SK-N-SH treated with all-trans-retinoic acid at 6 μM for 48 hours (cell line): ENCODE data around the gene PCYT1B.
A peak's percentile ranks its signal among the peaks of the same experiment; 100 is the strongest.

ENCODE experiments used
- ATAC-seq: fragments of 200-7000 bp; cut with Tn5 transposase; 3 replicates; pipeline ENCODE4 v1.9.1; 2020; ENCODE audit warnings: mild to moderate bottlenecking, moderate library complexity
- ARNTL ChIP-seq: fragments of 450-650 bp; formaldehyde crosslinking; IDR thresholded peaks from 2 replicates; pipeline ENCODE4 v1.5.0; 2020; ENCODE audit warnings: low read depth, mild to moderate bottlenecking, moderate library complexity, borderline replicate concordance
- BACH2 ChIP-seq: fragments of 250-450 bp; sonication (Bioruptor Pico); IDR thresholded peaks from 2 replicates; pipeline ENCODE4 v1.9.0; 2021; ENCODE audit warnings: mild to moderate bottlenecking, borderline replicate concordance
- CSDC2 ChIP-seq: fragments of 250-450 bp; sonication (Bioruptor Pico); IDR thresholded peaks from 2 replicates; pipeline ENCODE4 v1.5.0; 2020; ENCODE audit warnings: mild to moderate bottlenecking, moderate library complexity
- ESRRG ChIP-seq: fragments of 250-450 bp; sonication (Bioruptor Pico); IDR thresholded peaks from 2 replicates; pipeline ENCODE4 v1.6.1; 2021; ENCODE audit warnings: mild to moderate bottlenecking
- GLIS3 ChIP-seq: fragments of 250-450 bp; sonication (Bioruptor Pico); IDR thresholded peaks from 2 replicates; pipeline ENCODE4 v1.5.0; 2020; ENCODE audit warnings: mild to moderate bottlenecking, moderate library complexity
- ISL1 ChIP-seq: fragments of 250-450 bp; sonication (Bioruptor Pico); IDR thresholded peaks from 2 replicates; pipeline ENCODE4 v2.1.2; 2022; ENCODE audit warnings: mild to moderate bottlenecking, moderate library complexity
- OSR1 ChIP-seq: fragments of 250-450 bp; sonication (Bioruptor Pico); IDR thresholded peaks from 2 replicates; pipeline ENCODE4 v1.8.0; 2022; ENCODE audit warnings: moderate library complexity, mild to moderate bottlenecking, inconsistent platforms
- PPARA ChIP-seq: fragments of 250-450 bp; sonication (Bioruptor Pico); IDR thresholded peaks from 2 replicates; pipeline ENCODE4 v1.5.0; 2020; ENCODE audit warnings: mild to moderate bottlenecking, borderline replicate concordance
- RARB ChIP-seq: fragments of 250-450 bp; sonication (Bioruptor Pico); IDR thresholded peaks from 2 replicates; pipeline ENCODE4 v1.8.0; 2021; ENCODE audit warnings: mild to moderate bottlenecking, moderate library complexity
- SNAI2 ChIP-seq: fragments of 250-450 bp; sonication (Bioruptor Pico); IDR thresholded peaks from 2 replicates; pipeline ENCODE4 v1.5.0; 2020; ENCODE audit warnings: mild to moderate bottlenecking, moderate library complexity
- TCF4 ChIP-seq: fragments of 250-450 bp; sonication (Bioruptor Pico); IDR thresholded peaks from 2 replicates; pipeline ENCODE4 v1.8.0; 2021; ENCODE audit warnings: mild to moderate bottlenecking, moderate library complexity, borderline replicate concordance
- TOX ChIP-seq: fragments of 250-450 bp; sonication (Bioruptor Pico); IDR thresholded peaks from 2 replicates; pipeline ENCODE4 v1.8.0; 2021; ENCODE audit warnings: mild to moderate bottlenecking, moderate library complexity, borderline replicate concordance
- ZFP3 ChIP-seq: fragments of 250-450 bp; sonication (Bioruptor Pico); IDR thresholded peaks from 2 replicates; pipeline ENCODE4 v1.5.0; 2020; ENCODE audit warnings: mild to moderate bottlenecking, moderate library complexity
- ZFP30 ChIP-seq: fragments of 450-650 bp; formaldehyde crosslinking; IDR thresholded peaks from 2 replicates; pipeline ENCODE4 v1.5.0; 2022; ENCODE audit warnings: mild to moderate bottlenecking, moderate library complexity
- ZNF565 ChIP-seq: fragments of 450-650 bp; formaldehyde crosslinking; conservative IDR thresholded peaks from 2 replicates; pipeline ENCODE4 v1.5.0; 2020; ENCODE audit warnings: low read depth, mild to moderate bottlenecking, moderate library complexity
- ZNF70 ChIP-seq: fragments of 450-650 bp; formaldehyde crosslinking; IDR thresholded peaks from 2 replicates; pipeline ENCODE4 v1.5.0; 2020; ENCODE audit warnings: mild to moderate bottlenecking, moderate library complexity
- ZNF8 ChIP-seq: fragments of 450-650 bp; formaldehyde crosslinking; IDR thresholded peaks from 2 replicates; pipeline ENCODE4 v1.5.0; 2020; ENCODE audit warnings: mild to moderate bottlenecking, moderate library complexity
- TF ChIP-seq, protein P1 (sequence below): fragments of 250-450 bp; sonication (Bioruptor Pico); IDR thresholded peaks from 2 replicates; pipeline ENCODE4 v1.8.0; 2020; ENCODE audit warnings: mild to moderate bottlenecking, moderate library complexity, borderline replicate concordance
- TF ChIP-seq, protein P2 (sequence below): fragments of 250-450 bp; sonication (Bioruptor Pico); IDR thresholded peaks from 2 replicates; pipeline ENCODE4 v1.5.1; 2020; ENCODE audit warnings: low read depth, mild to moderate bottlenecking, moderate library complexity
- TF ChIP-seq, protein P3 (sequence below): fragments of 250-450 bp; sonication (Bioruptor Pico); IDR thresholded peaks from 2 replicates; pipeline ENCODE4 v1.8.0; 2021; ENCODE audit warnings: low read depth, mild to moderate bottlenecking, moderate library complexity, borderline replicate concordance
- TF ChIP-seq, protein P4 (sequence below): fragments of 250-450 bp; sonication (Bioruptor Pico); IDR thresholded peaks from 2 replicates; pipeline ENCODE4 v1.5.1; 2021; ENCODE audit warnings: mild to moderate bottlenecking, moderate library complexity
- TF ChIP-seq, protein P5 (sequence below): fragments of 250-450 bp; sonication (Bioruptor Pico); IDR thresholded peaks from 2 replicates; pipeline ENCODE4 v1.5.0; 2020; ENCODE audit warnings: mild to moderate bottlenecking, moderate library complexity

The PCYT1B gene

DNA sequence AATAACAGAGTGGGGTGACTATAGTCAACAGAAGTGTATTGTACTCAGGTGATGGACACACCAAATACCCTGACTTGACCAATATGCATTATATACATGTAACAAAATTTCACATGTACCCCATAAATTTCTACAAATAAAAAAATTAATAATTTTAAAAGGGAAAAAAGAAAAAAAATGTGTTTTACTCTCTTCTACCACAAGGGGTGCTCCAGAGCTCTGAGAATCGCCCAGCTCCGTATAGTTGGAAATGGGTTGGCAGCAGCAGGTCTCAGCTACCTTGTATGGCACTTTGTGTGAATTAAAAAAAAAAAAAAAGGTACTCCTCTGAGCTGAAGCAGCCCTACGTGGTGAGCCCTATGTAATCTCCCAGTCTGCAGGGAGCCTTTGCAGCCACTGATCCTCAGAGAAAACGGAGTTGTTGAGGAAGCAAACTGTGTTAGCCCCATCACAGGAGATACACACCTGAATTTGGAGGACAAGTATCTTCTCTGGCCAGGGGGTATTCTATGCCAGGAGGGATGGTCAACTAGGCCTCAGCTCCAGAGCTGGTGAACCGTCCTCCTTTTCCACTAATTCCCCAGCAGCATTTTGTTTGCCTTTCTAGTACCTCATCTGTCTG, 29.4 kb upstream of the PCYT1B start:
- TF ChIP-seq ARNTL (CRISPR knock-in tag): no peak
- no peak for TF ChIP-seq ZNF565 (CRISPR knock-in tag)
- TF ChIP-seq OSR1 (CRISPR knock-in tag): no peak
- no peak for TF ChIP-seq ZFP30 (CRISPR knock-in tag)
- no peak for TF ChIP-seq SNAI2 (CRISPR knock-in tag)
- TF ChIP-seq RARB (CRISPR knock-in tag): no peak
- ATAC-seq: peak; percentile 73; the same call in 2 of the 3 replicates

DNA sequence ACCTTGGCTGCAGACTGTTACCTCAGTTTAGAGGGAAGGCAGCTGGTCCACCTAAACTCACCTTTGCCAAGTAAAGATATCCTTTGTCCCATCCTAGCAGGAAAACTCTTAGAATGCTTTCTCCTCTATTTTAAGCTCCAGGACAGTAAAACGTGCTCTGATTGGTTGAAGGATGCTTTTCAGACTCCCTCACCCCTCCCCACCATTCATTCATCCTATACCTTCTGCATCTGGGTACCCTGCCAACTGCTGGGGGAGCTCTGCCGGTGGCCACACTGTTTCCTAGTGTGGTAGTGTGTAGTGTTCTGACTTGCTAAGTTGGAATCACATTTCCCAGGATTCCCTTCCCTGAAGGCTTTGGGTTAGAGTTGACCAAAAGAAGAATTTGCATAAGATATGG, 26.3 kb upstream of the PCYT1B start:
- TF ChIP-seq ZNF70 (no peak), OSR1 (CRISPR knock-in tag) (no peak), TCF4 (CRISPR knock-in tag) (no peak)
- TF ChIP-seq, protein P1, sequence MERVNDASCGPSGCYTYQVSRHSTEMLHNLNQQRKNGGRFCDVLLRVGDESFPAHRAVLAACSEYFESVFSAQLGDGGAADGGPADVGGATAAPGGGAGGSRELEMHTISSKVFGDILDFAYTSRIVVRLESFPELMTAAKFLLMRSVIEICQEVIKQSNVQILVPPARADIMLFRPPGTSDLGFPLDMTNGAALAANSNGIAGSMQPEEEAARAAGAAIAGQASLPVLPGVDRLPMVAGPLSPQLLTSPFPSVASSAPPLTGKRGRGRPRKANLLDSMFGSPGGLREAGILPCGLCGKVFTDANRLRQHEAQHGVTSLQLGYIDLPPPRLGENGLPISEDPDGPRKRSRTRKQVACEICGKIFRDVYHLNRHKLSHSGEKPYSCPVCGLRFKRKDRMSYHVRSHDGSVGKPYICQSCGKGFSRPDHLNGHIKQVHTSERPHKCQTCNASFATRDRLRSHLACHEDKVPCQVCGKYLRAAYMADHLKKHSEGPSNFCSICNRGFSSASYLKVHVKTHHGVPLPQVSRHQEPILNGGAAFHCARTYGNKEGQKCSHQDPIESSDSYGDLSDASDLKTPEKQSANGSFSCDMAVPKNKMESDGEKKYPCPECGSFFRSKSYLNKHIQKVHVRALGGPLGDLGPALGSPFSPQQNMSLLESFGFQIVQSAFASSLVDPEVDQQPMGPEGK (CRISPR knock-in tag): no peak
- no peak for ATAC-seq

DNA sequence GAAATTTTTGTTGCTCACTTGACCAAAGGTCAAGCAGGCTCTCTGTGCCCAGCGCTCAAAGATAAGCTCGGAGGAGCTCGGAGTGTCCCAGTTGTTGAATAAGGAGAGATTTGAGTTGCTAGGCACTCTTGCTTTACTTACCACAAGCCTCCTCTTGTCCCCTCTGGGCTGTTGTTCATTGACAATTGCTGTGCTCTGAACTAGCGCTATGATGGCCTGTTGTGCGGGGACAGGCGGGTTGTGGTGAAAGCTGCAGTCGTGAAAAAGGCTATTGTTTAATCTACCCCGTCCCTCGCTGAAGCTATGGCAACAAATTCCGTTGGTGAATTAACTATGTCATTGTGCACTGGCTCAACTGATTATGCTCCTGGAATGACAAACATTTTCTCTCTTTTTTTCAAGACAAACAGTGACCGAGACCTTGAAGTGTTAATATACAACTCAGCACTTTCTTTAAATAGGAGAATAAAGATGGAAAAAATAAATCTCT, 25.6 kb upstream of the PCYT1B start:
- no peak for ATAC-seq
- TF ChIP-seq ESRRG (CRISPR knock-in tag) (no peak), RARB (CRISPR knock-in tag) (no peak), ZFP3 (no peak), ZNF70 (no peak), TCF4 (CRISPR knock-in tag) (no peak), TOX (no peak), ARNTL (CRISPR knock-in tag) (no peak), SNAI2 (CRISPR knock-in tag) (no peak), ISL1 (CRISPR knock-in tag) (no peak), GLIS3 (no peak), PPARA (no peak), CSDC2 (CRISPR knock-in tag) (no peak), ZNF565 (CRISPR knock-in tag) (no peak), ZFP30 (CRISPR knock-in tag) (no peak)
- TF ChIP-seq, protein P2, sequence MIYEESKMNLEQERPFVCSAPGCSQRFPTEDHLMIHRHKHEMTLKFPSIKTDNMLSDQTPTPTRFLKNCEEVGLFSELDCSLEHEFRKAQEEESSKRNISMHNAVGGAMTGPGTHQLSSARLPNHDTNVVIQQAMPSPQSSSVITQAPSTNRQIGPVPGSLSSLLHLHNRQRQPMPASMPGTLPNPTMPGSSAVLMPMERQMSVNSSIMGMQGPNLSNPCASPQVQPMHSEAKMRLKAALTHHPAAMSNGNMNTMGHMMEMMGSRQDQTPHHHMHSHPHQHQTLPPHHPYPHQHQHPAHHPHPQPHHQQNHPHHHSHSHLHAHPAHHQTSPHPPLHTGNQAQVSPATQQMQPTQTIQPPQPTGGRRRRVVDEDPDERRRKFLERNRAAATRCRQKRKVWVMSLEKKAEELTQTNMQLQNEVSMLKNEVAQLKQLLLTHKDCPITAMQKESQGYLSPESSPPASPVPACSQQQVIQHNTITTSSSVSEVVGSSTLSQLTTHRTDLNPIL: no peak
- TF ChIP-seq, protein P3, sequence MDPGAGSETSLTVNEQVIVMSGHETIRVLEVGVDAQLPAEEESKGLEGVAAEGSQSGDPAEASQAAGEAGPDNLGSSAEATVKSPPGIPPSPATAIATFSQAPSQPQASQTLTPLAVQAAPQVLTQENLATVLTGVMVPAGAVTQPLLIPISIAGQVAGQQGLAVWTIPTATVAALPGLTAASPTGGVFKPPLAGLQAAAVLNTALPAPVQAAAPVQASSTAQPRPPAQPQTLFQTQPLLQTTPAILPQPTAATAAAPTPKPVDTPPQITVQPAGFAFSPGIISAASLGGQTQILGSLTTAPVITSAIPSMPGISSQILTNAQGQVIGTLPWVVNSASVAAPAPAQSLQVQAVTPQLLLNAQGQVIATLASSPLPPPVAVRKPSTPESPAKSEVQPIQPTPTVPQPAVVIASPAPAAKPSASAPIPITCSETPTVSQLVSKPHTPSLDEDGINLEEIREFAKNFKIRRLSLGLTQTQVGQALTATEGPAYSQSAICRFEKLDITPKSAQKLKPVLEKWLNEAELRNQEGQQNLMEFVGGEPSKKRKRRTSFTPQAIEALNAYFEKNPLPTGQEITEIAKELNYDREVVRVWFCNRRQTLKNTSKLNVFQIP (CRISPR knock-in tag): no peak

DNA sequence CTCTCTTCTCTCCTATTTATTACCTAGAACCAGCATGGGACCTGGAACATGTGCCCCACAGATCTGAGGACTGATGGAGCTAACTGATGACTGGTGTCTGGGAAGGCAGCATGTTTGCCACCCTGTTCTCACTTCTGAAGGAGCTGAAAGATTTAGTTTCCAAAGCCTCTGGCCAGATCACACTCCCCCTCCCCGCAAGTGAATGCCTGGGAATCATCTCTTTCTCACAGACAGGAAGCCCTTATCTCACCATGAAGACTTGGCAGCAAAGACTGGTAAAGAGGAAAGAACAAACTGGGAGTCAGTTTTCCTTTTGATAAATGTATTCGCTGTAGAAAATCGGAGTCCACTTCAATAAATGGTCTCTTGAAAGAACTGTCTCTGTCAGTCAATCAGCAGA, 21.0 kb upstream of the PCYT1B start:
- no peak for ATAC-seq
- TF ChIP-seq TCF4 (CRISPR knock-in tag): no peak
- TF ChIP-seq ISL1 (CRISPR knock-in tag): no peak
- TF ChIP-seq, protein P2: no peak
- no peak for TF ChIP-seq CSDC2 (CRISPR knock-in tag)
- TF ChIP-seq GLIS3: no peak
- TF ChIP-seq ZNF565 (CRISPR knock-in tag): no peak
- no peak for TF ChIP-seq RARB (CRISPR knock-in tag)
- no peak for TF ChIP-seq OSR1 (CRISPR knock-in tag)
- TF ChIP-seq, protein P4, sequence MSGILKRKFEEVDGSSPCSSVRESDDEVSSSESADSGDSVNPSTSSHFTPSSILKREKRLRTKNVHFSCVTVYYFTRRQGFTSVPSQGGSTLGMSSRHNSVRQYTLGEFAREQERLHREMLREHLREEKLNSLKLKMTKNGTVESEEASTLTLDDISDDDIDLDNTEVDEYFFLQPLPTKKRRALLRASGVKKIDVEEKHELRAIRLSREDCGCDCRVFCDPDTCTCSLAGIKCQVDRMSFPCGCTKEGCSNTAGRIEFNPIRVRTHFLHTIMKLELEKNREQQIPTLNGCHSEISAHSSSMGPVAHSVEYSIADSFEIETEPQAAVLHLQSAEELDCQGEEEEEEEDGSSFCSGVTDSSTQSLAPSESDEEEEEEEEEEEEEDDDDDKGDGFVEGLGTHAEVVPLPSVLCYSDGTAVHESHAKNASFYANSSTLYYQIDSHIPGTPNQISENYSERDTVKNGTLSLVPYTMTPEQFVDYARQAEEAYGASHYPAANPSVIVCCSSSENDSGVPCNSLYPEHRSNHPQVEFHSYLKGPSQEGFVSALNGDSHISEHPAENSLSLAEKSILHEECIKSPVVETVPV: no peak
- no peak for TF ChIP-seq ZNF8 (CRISPR knock-in tag)
- TF ChIP-seq ZFP30 (CRISPR knock-in tag): no peak
- TF ChIP-seq PPARA: no peak
- TF ChIP-seq ZNF70: no peak
- TF ChIP-seq SNAI2 (CRISPR knock-in tag): no peak
- TF ChIP-seq, protein P1 (CRISPR knock-in tag): no peak
- no peak for TF ChIP-seq ESRRG (CRISPR knock-in tag)
- TF ChIP-seq, protein P5, sequence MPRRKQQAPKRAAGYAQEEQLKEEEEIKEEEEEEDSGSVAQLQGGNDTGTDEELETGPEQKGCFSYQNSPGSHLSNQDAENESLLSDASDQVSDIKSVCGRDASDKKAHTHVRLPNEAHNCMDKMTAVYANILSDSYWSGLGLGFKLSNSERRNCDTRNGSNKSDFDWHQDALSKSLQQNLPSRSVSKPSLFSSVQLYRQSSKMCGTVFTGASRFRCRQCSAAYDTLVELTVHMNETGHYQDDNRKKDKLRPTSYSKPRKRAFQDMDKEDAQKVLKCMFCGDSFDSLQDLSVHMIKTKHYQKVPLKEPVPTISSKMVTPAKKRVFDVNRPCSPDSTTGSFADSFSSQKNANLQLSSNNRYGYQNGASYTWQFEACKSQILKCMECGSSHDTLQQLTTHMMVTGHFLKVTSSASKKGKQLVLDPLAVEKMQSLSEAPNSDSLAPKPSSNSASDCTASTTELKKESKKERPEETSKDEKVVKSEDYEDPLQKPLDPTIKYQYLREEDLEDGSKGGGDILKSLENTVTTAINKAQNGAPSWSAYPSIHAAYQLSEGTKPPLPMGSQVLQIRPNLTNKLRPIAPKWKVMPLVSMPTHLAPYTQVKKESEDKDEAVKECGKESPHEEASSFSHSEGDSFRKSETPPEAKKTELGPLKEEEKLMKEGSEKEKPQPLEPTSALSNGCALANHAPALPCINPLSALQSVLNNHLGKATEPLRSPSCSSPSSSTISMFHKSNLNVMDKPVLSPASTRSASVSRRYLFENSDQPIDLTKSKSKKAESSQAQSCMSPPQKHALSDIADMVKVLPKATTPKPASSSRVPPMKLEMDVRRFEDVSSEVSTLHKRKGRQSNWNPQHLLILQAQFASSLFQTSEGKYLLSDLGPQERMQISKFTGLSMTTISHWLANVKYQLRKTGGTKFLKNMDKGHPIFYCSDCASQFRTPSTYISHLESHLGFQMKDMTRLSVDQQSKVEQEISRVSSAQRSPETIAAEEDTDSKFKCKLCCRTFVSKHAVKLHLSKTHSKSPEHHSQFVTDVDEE (CRISPR knock-in tag): no peak
- TF ChIP-seq BACH2 (CRISPR knock-in tag): no peak
